ENCODE results near the gene CCDC83. TPM values are rescaled to one million over a fixed set of nuclear protein-coding genes. Genes with fewer than 3 reads are reported as not detected.
"Not testable (repeated sequence)": the region's sequence is repeated elsewhere in the genome, so short reads cannot be mapped to it uniquely, and the experiment has no call there.

CCDC83 gene
- total RNA-seq, 1 experiment from 2014 or later, result not detected

- no peak for DNase-seq (ENCODE audit: low spot score)
Observed at GRCh38 chr11:85835729-85836128, 19.5 kb upstream of the CCDC83 start.

GRCh38 chr11:85840932-85841331 lies 14.3 kb upstream of the CCDC83 start:
- DNase-seq (ENCODE audit: low spot score), result not testable (repeated sequence)

GRCh38 chr11:85843929-85844328 lies 11.3 kb upstream of the CCDC83 start:
- no peak for DNase-seq (ENCODE audit: low spot score)

GRCh38 chr11:85844439-85845123 lies 10.6 kb upstream of the CCDC83 start:
- peak; percentile 89 for DNase-seq (ENCODE audit: low spot score)

- DNase-seq (ENCODE audit: low spot score), result no peak
Observed at GRCh38 chr11:85845124-85845631, 10.0 kb upstream of the CCDC83 start.

- no peak for DNase-seq (ENCODE audit: low spot score)
Observed at GRCh38 chr11:85847436-85847835, 7.7 kb upstream of the CCDC83 start.

- DNase-seq (ENCODE audit: low spot score), result no peak
Observed at GRCh38 chr11:85848006-85848405, 7.2 kb upstream of the CCDC83 start.

- no peak for DNase-seq (ENCODE audit: low spot score)
Observed at GRCh38 chr11:85848556-85848955, 6.6 kb upstream of the CCDC83 start.

GRCh38 chr11:85852754-85853153 lies 2.4 kb upstream of the CCDC83 start:
- DNase-seq (ENCODE audit: low spot score), result not testable (repeated sequence)

GRCh38 chr11:85853541-85853940 lies 1.6 kb upstream of the CCDC83 start:
- DNase-seq (ENCODE audit: low spot score), result not testable (repeated sequence)

- DNase-seq (ENCODE audit: low spot score), result no peak
Observed at GRCh38 chr11:85854212-85854556, 999 bp upstream of the CCDC83 start.

- DNase-seq (ENCODE audit: low spot score), result peak; percentile 97
Observed at GRCh38 chr11:85854557-85855340, 434 bp upstream of the CCDC83 start.

- no peak for DNase-seq (ENCODE audit: low spot score)
Observed at GRCh38 chr11:85857098-85857497, 1.9 kb downstream of the CCDC83 start.

GRCh38 chr11:85859541-85859940 lies 4.4 kb downstream of the CCDC83 start:
- not testable (repeated sequence) for DNase-seq (ENCODE audit: low spot score)

GRCh38 chr11:85863855-85864254 lies 8.7 kb downstream of the CCDC83 start:
- DNase-seq (ENCODE audit: low spot score), result no peak

- no peak for DNase-seq (ENCODE audit: low spot score)
Observed at GRCh38 chr11:85866137-85866827, 11.1 kb downstream of the CCDC83 start.

GRCh38 chr11:85867751-85868150 lies 12.6 kb downstream of the CCDC83 start:
- no peak for DNase-seq (ENCODE audit: low spot score)

- no peak for DNase-seq (ENCODE audit: low spot score)
Observed at GRCh38 chr11:85869781-85870180, 14.6 kb downstream of the CCDC83 start.

GRCh38 chr11:85874265-85874664 lies 19.1 kb downstream of the CCDC83 start:
- no peak for DNase-seq (ENCODE audit: low spot score)

GRCh38 chr11:85875505-85875904 lies 20.3 kb downstream of the CCDC83 start:
- DNase-seq (ENCODE audit: low spot score), result no peak

GRCh38 chr11:85884581-85885021 lies 29.4 kb downstream of the CCDC83 start:
- DNase-seq (ENCODE audit: low spot score), result no peak

All from HT-29 (cell line).